Hepatocyte (in vitro differentiated cells): ENCODE data around the gene PNMA8C.

ENCODE experiments used
- CTCF ChIP-seq: fragments of 200-600 bp; sonication (generic); IDR thresholded peaks from 2 replicates; pipeline ENCODE4 v1.5.1; 2016; ENCODE audit warnings: antibody characterized with exemption, mild to moderate bottlenecking; ENCODE audit not compliant: poor library complexity
- EZH2 ChIP-seq: fragments of 200-600 bp; sonication (generic); IDR thresholded peaks from 2 replicates; pipeline ENCODE4 v1.6.1; 2016; ENCODE audit warnings: antibody characterized with exemption, mild to moderate bottlenecking, borderline replicate concordance
- EZH2phosphoT487 ChIP-seq: fragments of 200-600 bp; sonication (generic); IDR thresholded peaks from one replicate; pipeline ENCODE4 v1.6.1; 2018; ENCODE audit warnings: antibody characterized with exemption, mild to moderate bottlenecking, low read depth, moderate library complexity; ENCODE audit not compliant: unreplicated experiment, severe bottlenecking

- TF ChIP-seq CTCF = no peak
- no peak for TF ChIP-seq EZH2
- TF ChIP-seq EZH2phosphoT487 = no peak
Measured at GRCh38 chr19:46411925-46412649, 16.6 kb downstream of the PNMA8C start.
